ENCODE measurements around the gene ARFIP1.
"Not testable (repeated sequence)": the region's sequence is repeated elsewhere in the genome, so short reads cannot be mapped to it uniquely, and the experiment has no call there.

ARFIP1 gene
- long read RNA-seq, donor 1, partial matches to known transcripts, result 23 of 27 reads
- long read RNA-seq, donor 1, other reads (novel, unspliced or antisense), result 0 of 27 reads
- long read RNA-seq, donor 2, partial matches to known transcripts, result 6 of 14 reads
- long read RNA-seq, donor 2, other reads (novel, unspliced or antisense), result 0 of 14 reads
- long read RNA-seq, donor 3, partial matches to known transcripts, result 0 of 6 reads
- long read RNA-seq, donor 3, other reads (novel, unspliced or antisense), result 0 of 6 reads
- long read RNA-seq, donor 4, transcript ARFIP1-201 (9 exons, 3,111 nt), result major isoform, 9 of 14 reads
- long read RNA-seq, donor 4, partial matches to known transcripts, result 0 of 14 reads
- long read RNA-seq, donor 4, other reads (novel, unspliced or antisense), result 0 of 14 reads
- long read RNA-seq, donor 5, transcript ARFIP1-205 (9 exons, 3,424 nt), result major isoform, 5 of 10 reads
- long read RNA-seq, donor 5, partial matches to known transcripts, result 0 of 10 reads
- long read RNA-seq, donor 5, other reads (novel, unspliced or antisense), result 0 of 10 reads
- long read RNA-seq, donor 6, partial matches to known transcripts, result 0 of 7 reads
- long read RNA-seq, donor 6, other reads (novel, unspliced or antisense), result 0 of 7 reads
- long read RNA-seq, donor 7, transcript ARFIP1-201 (9 exons, 3,111 nt), result major isoform, 6 of 19 reads
- long read RNA-seq, donor 7, partial matches to known transcripts, result 5 of 19 reads
- long read RNA-seq, donor 7, other reads (novel, unspliced or antisense), result 0 of 19 reads
- long read RNA-seq, donor 8, partial matches to known transcripts, result 20 of 25 reads
- long read RNA-seq, donor 8, other reads (novel, unspliced or antisense), result 0 of 25 reads

- peak; percentile 97 for DNase-seq
These were observed at the start of gene ARFIP1, which contains the start of gene TIGD4 for GRCh38 chr4:152779513-152780266. ARFIP1 (plus strand) TSS chr4:152779954; CDS start chr4:152829634, 49,680 bp downstream. TIGD4 (minus strand) TSS chr4:152779730; CDS start chr4:152771004, 8,726 bp downstream.

DNA sequence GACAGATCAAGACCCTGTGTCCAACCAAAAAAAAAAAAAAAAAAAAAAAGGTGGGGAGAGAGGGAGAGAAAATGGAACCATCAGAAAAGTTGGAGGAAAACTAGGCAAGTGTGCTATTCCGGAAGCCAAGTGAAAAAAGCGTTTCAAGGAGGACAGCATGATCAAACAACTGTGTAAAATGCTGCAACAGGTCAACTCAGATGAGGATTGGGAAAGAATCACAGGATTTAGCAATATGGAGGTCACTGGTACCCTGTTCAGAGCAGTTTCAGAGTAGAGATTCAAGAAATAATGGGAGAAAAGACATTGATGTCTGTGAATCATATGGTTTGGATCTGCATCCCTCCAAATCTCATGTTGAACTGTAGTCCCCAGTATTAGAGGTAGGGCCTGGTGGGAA lies 47.8 kb upstream of the ARFIP1 start:
- DNase-seq, result no peak

GRCh38 chr4:152734015-152734698 lies 45.6 kb upstream of the ARFIP1 start:
- no peak for DNase-seq

GRCh38 chr4:152734699-152735050 lies 45.1 kb upstream of the ARFIP1 start:
- DNase-seq, result no peak

GRCh38 chr4:152735396-152735859 lies 44.3 kb upstream of the ARFIP1 start:
- DNase-seq, result no peak

GRCh38 chr4:152735906-152736305 lies 43.8 kb upstream of the ARFIP1 start:
- no peak for DNase-seq

- no peak for DNase-seq
These were observed 40.9 kb upstream of the ARFIP1 start for GRCh38 chr4:152738827-152739226.

- no peak for DNase-seq
These were observed 32.3 kb upstream of the ARFIP1 start for GRCh38 chr4:152747444-152747843.

DNA sequence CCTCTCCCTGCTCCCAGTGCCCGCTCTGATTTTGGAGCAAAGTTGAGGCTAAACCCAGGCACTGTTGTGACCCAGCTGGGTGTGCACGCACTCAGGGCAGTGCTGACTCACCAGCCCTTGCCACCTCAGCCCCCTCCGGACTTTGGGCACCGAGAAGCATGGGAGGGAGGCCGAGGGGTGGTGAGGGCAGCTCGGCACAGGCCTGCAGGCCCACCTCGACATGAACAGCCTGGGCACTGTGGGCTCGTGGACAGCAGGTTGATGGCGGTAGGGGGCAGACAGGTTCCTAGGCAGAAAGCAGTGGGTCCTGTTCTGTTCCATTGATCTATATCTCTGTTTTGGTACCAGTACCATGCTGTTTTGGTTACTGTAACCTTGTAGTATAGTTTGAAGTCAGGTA lies 31.1 kb upstream of the ARFIP1 start:
- DNase-seq, result no peak

GRCh38 chr4:152763796-152764195 lies 16.0 kb upstream of the ARFIP1 start:
- no peak for DNase-seq

DNA sequence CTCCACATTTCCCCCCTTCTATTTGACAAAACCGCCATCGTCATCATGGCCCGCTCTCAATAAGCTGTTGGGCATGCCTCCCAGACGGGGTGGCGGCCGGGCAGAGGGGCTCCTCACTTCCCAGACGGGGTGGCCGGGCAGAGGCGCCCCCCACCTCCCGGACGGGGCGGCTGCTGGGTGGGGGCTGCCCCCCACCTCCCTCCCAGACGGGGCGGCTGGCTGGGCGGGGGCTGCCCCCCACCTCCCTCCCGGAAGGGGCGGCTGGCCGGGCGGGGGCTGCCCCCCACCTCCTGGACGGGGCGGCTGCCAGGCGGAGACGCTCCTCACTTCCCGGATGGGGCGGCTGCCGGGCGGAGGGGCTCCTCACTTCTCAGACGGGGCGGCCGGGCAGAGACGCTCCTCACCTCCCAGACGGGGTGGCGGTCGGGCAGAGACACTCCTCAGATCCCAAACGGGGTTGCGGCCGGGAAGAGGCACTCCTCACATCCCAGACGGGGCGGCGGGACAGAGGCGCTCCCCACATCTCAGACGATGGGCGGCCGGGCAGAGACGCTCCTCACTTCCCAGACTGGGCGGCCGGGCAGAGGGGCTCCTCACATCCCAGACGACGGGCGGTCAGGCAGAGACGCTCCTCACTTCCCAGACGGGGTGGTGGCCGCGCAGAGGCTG lies 14.6 kb upstream of the ARFIP1 start:
- DNase-seq, result not testable (repeated sequence)

- DNase-seq, result no peak
These were observed 7.8 kb upstream of the ARFIP1 start for GRCh38 chr4:152771741-152772533.

DNA sequence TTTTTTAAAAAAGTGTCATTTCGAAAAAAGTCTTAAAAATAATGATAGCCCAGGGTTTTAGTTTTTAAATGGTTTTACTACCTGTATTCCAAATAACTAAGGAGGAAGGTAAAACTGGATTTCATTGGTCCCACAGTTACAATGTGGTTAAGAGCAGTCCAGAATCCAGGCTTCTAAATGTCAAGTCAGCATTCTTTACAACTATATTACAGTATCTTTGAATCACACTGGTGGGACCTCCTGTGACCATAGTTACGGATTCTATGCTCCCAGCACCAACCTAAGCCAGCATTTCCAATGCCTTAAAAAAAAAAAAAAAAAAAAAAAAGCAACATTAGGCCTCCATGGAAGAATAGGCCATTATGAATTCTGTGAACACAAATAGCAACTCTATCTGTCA lies 6.4 kb upstream of the ARFIP1 start:
- no peak for DNase-seq

DNA sequence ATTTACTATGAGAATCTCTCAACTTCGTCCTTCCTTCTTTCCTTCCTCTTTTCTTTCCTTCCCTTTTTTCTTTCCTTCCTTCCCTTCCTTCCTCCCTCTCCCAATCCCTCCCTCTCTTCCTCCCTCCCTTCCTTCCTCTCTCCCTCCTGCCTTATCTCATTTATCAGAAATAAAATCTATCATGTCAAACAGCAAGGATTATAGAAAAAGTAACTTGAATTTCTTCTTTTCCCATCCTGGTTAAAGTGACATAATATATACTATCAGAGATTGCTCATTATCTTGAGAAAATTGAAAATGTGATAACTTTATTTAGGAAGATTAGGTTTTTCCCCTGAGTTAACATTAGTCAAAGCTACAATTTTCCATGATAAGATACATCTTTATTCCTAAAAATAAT lies 5.8 kb upstream of the ARFIP1 start:
- DNase-seq, result no peak

DNA sequence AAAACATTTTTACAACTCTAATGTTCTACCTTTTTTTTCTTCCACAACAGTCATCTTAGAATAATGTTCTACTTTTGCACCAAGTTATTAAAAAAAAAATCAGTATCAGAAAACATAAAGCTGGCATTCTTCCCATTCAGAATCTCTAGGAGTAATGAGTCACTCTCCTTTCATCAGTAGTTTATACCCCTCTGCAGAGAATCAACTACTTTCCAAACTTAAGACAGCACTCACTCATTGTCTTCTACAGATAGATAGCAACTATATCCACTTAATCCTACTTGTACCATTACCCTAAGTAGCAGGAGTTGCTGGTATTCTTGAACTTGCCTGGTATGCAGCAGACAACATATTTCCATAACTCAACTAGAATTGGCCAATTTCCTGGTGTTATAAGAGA lies 3.4 kb upstream of the ARFIP1 start:
- no peak for DNase-seq

- no peak for DNase-seq
These were observed 2.3 kb upstream of the ARFIP1 start for GRCh38 chr4:152777488-152777887.

DNA sequence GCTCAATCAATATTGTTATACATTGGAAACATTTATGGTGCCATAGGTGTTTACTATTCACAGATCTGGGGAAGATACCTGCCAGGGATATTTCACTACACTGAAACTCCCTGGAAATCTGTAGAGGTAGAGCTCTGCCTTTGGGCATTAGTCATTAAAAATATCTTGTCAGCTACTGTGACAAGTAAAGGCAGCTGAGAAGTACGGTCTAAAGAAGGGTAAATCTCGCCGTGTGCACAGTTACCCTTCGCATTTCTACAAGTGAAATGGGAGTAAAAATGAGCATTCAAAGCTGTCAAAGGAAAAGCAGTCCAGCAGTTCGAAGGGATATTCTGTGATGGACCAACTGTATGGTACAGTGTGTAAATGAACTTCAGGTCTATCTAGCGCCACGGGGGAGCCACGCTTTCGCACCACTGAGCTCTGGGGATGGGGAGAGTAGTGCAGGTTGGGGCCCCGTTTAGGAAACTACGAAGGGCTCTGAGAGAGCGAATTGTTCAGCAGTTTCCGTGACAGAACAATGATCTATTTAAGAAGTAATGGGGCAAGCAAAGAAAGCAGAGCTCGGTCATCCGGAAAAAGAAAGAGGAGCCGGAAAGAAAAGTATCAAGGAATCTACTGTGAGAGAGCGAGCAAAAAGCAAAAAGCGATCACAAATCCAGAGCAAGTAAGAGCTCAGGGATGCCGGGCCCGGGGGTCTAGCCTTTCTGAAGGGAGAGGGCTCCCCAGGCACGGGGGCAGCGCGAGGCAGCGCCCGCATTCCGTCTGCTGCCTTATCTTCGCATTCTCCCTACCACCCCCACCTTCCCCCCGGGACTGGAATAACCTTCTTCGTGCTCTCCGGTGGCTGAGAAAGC lies 870 bp upstream of the ARFIP1 start:
- DNase-seq, result no peak

GRCh38 chr4:152780267-152780778 lies 569 bp downstream of the ARFIP1 start:
- DNase-seq, result no peak
